HG02981 (cell line): ENCODE measurements around the gene WHAMM.
"Not testable (repeated sequence)": the region's sequence is repeated elsewhere in the genome, so short reads cannot be mapped to it uniquely, and the experiment has no call there.

Source experiments
- ATAC-seq: cut with Tn5 transposase; IDR thresholded peaks from one replicate; pipeline ENCODE4 v1.9.1; 2021; ENCODE audit warnings: mild to moderate bottlenecking, moderate library complexity; ENCODE audit not compliant: unreplicated experiment

Gene WHAMM

DNA sequence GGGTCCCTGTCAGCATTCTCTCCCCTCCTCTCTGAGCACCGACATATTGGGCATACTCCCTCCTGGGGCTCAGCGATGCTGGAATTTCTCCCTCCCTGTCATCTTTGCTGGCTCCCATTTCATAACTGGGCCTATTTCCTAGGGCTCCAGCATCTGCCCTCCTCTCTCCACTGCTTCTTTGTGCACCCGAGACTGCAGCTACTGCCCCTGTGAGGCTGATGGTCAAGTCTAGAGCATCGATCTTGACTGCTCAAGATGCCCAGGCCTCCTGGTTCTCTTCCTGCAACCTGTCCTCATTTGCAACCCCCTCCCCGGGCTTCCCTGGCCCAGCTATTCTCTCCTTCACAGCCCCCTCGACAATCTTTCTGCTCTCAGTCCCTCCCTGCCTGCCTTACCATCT is 53.5 kb downstream of the WHAMM start:
- ATAC-seq = no peak

DNA sequence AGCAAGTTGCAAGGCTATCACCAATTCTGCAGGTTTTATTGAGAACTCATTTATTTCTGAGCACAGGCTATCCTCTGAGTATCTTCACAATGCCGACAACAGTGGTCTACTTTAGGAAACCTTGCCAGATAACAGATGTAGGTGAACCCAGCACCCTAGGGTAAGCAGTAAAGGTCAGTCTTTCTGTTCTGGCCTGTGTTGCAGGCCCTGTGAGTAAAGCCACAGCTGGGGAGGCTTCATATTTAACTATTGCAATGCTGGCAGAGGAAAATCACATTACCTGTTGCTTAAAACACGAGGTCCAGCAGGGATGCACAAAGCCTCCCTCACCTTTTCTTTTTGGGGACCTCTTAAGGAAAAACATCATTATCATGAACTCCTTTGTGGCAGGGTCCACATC is 55.5 kb downstream of the WHAMM start:
- no peak for ATAC-seq

DNA sequence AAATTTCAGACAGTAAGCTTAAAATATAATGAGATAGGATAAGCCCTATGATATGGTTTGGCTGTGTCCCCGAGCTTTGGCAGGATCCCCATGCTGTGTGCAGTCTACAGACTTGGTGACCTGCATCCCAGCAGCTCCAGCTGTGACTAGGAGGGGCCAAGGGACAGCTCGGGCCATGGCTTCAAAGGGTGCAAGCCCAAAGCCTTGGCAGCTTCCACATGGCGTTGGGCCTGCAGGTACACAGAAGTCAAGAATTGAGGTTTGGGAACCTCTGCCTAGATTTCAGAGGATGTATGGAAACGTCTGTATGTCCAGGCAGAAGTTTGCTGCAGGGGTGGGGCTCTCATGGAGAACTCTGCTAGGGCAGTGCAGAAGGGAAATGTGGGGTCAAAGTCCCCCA is 56.2 kb downstream of the WHAMM start:
- not testable (repeated sequence) for ATAC-seq

DNA sequence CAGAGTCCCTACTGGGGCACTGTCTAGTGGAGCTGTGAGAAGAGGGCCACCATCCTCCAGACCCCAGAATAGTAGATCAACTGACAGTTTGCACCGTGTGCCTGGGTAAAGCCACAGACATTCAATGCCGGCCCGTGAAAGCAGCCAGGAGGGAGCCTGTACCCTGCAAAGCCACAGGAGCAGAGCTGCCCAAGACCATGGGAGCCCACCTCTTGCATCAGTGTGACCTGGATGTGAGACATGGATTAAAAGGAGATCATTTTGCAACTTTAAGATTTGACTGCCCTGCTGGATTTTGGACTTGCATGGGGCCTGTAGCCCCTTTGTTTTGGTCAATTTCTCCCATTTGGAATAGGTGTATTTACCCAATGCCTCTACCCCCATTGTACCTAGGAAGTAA is 56.6 kb downstream of the WHAMM start:
- ATAC-seq = not testable (repeated sequence)

DNA sequence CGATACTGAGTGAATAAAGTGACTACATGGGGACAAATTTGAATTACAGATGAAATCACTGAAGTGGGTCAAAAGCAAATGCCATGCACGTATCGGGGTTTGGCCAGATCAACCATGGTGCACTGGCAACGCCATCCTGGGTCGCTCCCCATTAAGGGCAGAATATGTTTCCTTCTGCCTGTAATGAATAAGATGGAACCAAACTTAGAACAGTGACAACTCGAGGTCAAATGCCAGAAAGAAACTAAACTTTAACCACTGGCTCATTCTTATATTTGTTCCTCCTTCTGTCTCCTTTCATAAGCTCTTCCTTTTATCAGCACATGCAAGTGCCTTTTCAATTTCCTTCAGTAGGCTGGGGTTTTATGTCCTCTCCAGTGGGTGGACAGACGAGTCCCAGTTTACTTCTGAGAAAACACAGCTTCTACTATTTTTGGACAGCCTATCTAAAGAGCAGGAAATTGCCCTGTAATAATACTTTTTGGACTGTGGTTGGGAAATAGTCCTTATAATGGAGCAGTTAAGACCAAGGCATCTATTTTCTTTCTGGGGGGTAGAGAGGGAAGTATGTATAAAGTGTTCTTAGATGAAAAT is 61.4 kb downstream of the WHAMM start:
- no peak for ATAC-seq

DNA sequence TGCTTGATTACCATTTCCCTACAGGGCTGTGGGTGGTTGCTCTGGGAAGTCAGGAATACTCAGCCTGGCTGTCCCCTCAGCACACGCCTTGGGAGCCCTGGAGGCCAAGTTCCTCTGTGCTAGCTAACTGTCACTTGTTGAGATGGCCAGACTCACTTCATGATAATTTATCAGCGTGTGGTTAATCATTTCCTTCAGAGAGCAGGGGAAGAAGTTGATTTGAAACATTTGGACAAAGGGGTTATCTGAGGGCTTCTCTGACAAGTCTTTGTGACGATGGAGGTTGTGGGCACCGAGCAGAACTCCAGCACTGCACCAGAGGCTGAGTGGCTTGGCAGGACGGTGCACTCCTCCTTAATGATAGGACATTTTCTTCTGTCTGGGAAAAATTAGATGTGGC is 61.9 kb downstream of the WHAMM start:
- no peak for ATAC-seq

DNA sequence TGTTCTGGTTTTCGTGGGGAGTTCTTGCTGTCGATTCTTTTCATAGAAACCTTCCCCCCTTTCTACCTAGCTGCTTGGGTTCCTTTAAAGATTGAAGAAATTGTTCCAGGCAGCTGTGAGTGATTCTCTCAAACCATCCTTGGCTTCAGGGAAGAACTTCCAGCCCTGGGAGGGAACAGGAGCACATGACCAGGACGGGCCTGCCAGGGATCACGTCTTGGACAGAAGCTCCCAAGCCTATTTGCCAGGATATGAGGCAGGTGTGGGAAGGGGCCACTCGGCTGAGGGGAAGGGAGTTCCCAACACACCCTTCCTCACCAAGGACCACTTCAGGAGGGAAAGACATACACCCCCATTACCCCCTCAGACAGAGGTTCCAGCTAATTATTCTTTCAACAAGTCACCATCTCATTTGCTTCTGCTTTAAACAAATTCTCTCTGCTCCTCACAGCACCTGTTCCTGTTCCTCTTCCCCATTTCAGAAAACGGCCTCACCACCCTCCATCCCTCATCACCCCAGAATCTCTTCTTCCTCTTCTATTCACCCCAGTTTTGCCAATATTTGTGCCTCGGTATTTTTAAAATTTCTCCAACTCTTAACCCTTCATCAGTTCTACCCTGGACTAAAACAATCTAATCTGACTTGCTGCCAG is 62.5 kb downstream of the WHAMM start:
- ATAC-seq = no peak

DNA sequence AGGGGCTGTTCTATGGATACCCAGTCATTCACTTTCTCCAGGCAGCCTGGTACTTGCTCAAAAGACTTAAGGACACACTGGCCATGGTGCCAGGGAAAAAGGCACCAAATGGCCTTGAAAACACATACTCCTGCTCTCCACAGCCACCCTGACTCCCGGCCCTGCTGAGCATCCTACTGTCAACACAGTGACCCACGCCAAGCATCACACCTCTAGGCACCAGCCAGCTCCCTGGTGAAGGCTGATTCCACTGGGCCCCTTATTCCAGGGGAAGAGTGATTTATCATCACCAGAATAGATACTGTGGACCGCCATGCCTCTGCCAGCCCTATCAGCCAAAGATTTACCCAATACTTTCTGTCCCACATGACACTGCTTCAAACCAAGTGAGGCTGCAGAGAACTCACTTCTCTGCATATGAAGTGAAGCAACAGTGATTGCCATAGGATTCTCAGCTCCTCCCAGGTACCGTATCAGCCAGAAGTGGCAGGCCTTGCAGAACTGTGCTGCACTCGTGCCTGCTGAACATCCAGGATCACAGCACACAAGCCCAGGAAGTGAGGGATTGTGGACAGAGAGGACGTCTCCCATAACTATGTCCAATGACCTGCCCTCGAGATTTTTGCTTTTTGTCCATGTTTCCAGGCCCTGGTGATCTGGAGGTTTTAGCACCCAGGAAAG is 63.7 kb downstream of the WHAMM start:
- ATAC-seq = no peak

DNA sequence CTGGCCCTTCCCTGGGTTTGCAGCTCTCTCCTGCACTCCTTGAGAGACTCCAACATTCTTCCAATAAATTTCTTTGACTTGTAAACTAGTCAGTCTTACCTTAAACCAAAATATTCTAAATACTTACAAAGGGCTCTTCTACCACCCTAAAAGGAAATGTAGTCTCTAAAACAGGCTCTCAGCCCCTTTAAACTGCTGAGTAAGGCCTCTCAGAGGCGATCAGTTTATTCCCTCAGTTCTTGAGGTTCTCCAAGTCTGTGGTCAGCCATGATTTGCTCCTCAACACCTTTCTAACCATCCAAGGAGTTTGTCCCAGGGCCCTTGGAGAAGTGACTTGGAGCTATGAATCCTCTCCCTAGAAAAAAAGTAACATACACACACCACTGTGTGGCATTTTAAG is 64.8 kb downstream of the WHAMM start:
- ATAC-seq = no peak

DNA sequence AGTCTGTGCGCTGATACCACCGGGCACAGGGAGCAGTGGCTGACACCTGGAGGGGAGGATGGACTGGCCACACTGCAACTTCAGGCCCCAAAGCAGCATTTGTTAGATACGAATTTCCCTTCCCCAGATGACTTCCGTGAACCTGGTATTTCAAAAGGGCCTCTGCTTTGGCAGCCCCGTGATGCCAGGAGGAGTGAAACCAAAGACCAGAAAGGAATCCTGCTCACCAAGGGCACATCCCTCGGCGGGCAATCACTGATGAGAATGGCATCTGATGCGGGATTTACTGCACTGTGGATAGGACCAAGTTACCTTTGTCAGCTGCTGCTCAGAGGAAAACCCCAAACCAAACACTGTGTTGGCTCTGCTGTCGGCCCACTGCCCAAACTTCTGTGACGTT is 65.5 kb downstream of the WHAMM start:
- ATAC-seq = no peak

DNA sequence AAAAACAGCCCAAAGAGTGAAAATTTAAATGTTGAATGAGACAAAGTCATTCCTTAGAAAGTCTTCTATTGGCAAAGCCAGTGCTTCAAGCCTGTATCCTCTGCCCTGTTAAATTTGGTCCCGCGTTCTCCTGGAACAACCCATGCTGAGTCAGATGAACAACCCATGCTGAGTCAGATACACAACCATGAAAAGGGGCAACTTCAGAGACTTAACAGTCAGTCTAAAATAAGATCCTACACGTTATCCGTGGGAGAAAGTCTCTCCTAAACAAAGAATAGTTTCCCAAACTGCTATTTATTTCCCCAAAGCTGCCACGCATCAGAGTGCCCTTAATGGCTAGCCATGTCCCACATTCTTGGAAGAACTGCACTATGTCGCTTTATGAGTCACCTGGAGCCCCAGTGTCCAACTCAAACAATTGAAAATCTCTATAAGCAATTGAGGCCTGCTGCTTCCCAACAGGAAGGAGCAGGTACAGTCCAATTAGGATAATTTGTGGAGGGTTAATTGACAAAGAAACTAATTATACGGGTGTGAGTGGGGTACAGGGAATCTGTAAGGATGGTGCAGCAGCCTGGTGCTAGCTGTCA is 66.1 kb downstream of the WHAMM start:
- no peak for ATAC-seq

DNA sequence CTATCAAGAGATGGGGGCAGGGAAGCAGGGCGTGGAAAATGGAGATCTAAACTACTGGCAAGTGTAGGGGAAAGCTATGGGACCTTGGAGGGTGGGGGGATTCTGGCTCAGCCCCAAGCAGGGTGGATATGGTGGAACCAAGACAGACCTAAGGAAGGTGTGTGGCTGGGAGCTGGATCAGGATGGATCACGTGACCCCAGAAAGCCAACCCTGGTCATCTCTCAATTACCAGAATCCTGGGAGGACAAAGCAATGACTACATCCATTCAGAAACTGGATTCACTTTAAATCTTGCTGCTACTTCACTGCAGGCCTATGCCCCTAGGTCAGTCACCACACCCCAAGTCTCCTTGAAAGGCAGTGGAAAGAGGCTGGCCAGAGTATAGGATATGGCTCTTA is 68.4 kb downstream of the WHAMM start:
- no peak for ATAC-seq

DNA sequence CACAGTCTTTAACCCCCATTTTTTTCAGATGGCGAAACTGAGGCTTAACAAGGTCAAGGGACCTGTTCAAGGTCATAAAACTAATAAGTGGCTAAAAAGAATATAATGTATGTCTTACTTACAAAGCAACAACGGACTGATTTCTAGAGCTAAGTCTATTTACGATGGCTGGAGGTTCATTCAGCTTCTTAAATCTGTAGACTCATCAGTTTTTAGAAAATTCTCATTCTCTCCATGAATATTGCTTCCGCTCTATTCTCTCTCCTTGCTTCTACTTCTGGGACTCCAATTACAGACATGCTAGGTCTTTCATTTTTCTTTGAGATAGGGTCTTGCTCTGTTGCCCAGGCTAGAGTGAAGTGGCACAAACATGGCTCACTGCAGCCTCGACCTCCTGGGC is 68.9 kb downstream of the WHAMM start:
- ATAC-seq = no peak

DNA sequence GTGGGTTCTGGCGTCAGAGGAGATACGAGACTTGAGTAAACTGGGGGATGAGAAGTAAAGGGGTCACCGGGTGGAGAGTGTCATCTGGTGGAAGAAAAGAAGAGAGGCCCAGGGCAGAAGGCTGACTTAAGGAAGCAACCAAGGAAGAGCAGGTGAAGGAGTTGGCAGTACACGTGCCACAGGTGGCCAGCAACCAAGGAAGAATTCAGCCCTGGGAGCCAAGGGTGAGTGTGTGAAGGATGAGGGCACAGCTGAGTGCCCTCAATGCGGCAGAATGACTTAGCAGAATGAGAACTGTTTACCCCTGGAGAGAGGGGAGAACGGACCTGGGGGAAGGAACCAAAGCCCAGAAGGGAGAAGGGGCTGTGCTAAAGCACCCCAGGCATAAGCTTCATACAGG is 71.3 kb downstream of the WHAMM start:
- ATAC-seq = no peak

DNA sequence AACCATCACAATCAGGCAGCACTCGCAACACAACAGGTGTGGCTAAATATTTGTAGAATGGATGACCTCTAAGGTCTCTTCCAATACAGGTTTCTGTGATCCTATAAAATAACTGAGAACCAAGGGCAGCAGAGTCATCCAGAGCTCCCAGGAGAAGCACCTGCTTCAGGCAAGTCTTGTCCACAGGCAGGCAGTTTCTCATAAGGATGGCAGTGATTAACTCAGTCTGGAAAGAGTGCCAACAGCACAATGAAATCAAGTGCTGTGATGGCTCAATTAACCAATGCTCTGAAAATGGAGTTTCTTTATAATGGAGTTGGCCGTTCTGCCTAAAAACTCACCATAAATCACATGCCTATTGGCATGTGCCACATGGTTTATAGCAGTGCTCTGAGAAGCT is 72.3 kb downstream of the WHAMM start:
- ATAC-seq = no peak

DNA sequence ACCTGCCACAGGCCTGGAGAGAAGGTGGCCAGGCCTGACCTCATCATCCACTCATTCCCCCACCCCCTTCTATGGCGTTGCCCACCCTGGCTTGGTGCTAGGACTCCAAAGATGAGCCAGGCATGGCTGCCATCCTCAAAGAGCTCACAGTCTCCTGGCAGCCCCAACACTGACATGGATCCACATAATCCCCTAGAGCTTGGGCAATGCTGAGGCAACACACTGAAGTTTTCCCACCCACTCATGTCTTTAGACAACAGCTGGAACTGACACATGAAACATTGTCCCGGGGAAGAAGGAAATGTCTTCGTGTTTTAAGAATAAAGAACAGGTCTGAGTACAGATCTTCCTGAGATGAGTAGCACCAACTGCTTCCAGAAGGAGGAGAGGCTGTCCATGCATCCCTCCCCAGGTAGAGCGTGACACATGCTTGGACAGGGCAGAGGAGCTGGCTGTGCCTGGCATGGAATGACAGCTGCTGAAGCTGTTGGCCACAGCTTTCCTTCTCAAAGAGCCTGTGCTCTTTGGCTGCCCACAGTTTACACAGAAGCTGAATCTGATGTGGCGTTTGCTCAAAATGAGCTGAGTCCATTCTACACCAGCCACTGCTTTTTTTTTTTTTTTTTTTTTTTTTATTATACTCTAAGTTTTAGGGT is 73.0 kb downstream of the WHAMM start:
- ATAC-seq = no peak
